GM18517 (cell line): ENCODE results near the gene LYPLA2.
A peak's percentile ranks its signal among the peaks of the same experiment; 100 is the strongest.
"Not testable (repeated sequence)": the region's sequence is repeated elsewhere in the genome, so short reads cannot be mapped to it uniquely, and the experiment has no call there.

ENCODE experiments used
- ATAC-seq: cut with Tn5 transposase; IDR thresholded peaks from one replicate; pipeline ENCODE4 v1.9.1; 2021; ENCODE audit warnings: mild to moderate bottlenecking, moderate library complexity; ENCODE audit not compliant: unreplicated experiment

LYPLA2 gene

DNA sequence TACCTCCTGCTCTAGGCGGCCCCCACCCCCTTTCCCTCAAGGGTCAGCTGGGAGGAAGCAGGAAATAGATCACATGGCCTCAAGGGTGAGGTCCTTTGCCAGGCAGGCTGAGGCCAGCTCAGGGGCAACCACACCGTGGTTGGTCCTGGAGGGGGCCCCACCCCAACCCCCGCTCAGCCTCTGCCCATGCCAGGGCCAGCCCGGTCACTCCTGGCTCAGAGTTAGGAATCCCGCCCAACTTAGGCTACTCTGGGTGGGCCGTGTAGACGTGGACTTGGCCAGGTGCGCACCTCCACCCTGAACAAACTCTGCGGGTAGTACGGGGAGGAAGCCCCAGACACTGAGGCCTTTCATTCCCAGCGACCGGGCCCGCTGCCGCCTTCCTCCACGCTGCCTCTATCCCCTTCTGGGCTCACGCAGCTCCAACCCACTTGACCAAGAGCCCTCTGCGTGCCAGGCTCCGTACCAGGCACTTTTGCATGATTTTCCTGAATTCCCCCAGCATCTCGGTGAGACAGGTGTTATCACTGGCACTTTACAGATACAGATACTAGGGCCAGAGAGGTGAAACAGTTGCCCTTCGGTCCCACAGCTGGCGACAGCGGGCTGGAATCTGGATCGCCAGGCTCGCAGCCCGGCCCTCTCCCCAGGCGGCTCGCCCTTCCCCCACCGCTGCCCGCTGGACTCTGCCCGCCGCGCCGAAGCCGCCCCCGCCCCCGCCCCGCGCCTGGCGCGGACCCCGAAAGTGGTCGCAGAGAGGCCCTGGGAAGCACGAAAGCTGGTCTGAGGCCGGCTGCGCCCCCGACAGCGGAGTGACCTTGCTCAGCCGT is 8.8 kb downstream of the LYPLA2 start:
- ATAC-seq: no peak

DNA sequence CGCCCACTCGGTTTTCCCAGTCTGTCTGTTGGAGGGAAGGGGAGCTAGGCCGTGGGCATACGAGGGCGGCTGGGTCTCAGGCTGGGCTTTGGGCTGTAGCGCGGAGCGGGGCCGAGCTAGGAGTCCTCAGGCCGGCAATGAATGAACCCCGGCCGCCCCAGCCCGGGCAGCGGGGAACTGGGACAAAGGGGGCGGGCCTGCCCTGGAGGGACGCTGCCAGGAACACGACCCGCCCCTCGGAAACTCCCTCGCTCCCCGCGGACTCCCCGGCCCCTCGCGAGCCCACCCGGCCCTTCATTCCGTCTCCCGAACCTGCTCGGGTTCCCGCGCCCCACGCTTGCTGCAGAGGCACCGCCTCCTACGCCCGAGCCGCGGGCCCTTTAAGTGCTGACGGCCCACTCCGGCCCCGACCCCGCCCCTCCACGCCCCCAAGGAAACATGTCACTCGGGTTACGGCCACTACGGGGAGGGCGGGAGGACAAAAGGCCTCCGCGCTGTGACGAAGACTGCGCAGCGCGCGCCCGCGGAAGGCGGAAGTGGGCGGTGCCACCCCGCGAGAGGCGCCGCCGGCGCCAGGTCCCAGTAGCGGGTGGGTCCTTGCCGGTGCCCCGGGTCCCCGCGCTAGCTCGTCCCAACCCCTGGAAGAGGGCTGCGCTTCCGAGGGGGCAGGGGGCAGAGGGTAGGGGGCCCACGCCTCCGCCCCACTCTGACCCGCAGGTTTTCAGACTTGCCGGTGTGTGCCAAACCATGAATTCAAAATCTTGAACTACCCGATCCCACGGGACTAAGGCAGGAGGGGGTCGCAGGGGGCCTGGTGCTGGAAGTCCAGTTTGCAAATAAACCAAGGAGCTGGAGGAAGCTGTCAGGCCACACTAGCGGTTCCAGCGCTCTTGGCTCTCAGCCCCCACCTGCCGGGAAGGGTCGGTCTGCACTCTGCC is 9.7 kb downstream of the LYPLA2 start, which contains the start of gene GALE:
TSS of gene GALE (minus strand) at position 355 of the 938 bp plus-strand sequence. CDS start 1,747 bp downstream, outside the sequence.
- peak; percentile 48 for ATAC-seq

DNA sequence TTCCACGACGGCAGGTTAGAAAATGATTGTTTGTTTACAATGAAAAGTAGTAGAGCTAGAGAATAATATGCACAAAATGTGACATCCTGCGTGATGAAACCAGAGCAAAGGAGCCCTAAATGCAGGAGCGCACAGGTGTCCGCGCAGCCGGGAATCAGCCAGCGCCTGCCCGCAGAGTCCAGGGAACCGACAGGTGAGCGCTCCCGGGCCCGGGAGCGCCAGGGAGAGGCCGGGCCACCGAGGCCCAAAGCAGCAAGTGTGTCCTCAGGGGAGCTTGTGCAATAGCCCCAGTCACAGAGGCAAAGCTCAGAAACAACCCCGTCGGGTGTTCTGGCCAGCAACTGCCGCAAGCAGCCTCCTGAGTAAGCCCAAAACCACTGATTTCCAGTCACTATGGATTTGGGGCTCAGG is 10.4 kb downstream of the LYPLA2 start:
- ATAC-seq: peak; percentile 4

DNA sequence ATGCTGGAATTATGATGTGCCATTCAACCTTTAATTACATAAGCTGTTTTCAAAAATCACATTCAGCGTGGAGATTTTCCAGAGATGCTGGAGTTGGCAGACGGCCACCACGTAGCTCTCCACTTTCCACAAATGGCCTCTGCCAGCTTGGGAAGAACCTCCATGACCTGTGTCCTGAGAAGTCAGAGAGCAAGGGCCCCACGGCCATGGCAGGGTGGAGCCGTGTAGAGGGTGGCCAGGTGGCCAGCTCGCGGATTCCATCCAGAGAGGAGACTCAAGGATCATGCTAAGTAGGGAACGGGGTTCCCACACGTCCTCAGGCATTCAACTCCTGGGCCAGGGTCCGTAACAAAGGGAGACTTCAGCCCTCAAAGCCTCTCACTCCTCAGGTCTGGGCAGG is 10.9 kb downstream of the LYPLA2 start:
- no peak for ATAC-seq

DNA sequence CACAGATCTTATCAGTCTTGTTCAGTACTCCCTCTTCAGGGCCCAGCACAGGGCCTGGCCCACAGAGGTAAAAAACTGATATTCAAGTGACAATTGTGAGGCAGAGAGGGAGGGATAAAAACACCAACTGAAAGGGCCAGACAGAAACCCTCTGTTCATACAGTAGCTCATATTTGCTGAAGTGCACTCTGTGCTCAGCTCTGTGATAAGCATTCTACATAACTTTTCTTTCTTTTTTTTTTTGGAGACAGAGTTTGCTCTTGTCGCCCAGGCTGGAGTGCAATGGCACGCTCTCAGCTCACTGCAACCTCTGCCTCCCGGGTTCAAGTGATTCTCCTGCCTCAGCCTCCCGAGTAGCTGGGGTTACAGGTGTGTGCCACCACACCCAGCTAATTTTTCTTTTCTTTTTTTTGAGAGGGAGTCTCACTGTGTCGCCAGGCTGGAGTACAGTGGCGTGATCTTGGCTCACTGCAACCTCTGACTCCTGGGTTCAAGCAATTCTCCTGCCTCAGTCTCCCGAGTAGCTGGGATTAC is 11.9 kb downstream of the LYPLA2 start:
- not testable (repeated sequence) for ATAC-seq

DNA sequence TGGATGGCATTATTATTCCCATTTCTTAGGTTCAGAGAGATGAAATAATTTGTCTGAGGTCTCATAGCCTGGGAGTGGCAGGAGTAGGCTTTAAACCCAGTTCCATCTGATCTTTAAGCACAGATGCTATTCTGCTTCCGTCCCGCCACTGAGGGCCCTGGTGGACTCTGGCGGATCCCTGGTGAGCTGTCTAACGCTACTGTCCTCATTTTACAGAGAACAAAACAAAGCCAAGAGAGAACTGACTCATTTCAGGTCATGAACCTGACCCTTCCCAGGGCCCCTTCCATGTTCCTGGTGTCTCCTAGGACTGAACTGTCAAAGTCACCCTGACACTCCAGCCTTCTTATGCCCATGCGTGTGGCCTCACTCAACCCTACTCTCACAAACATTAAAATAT is 12.7 kb downstream of the LYPLA2 start:
- ATAC-seq: no peak

DNA sequence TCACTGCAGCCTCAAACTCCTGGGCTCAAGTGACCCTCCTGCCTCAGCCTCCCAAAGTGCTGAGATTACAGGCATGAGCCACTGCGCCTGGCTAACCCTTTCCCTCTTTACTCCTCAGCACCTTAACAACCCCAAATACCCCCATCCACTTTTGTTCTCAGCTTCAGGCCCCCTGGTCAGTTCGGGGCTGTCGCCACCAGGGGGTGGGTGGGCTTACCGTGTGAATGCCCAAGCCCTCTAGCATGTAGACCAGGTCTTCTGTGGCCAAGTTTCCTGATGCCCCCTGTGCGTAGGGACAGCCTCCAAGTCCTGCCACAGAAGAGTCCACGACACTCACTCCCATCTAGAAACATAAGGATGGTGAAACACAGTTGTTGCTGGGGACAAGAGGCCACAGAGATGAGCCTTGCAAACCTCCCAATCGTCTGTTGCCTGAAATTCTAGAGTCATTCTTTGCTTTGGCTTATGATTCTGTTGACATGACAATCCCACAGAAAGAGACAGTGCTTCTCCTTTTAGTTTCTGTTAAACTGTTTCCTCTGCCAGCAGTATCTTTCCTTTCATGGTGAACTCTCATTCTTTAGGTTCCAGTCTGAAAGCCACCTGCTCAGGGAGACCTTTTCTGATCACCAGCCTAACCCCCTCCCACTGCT is 13.4 kb downstream of the LYPLA2 start:
- ATAC-seq: no peak

DNA sequence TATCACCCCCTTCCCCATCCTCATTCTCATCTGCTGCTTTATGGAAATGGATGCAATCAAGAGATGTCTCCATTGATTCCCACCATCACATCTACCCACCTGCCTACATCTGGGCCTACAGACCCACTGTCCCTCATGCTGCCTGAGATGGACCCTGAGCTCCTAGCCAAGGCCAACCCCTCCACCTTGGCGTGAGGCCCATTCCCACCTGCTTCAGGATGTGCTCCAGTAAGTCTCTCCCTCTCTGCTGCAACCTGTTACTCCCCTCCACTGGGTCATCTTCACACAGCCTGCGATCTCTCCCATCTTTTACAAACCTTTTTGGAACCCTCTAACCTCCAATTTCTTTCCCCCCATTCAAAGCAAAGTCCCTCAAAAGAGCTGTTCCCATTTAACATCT is 14.1 kb downstream of the LYPLA2 start:
- ATAC-seq: no peak

DNA sequence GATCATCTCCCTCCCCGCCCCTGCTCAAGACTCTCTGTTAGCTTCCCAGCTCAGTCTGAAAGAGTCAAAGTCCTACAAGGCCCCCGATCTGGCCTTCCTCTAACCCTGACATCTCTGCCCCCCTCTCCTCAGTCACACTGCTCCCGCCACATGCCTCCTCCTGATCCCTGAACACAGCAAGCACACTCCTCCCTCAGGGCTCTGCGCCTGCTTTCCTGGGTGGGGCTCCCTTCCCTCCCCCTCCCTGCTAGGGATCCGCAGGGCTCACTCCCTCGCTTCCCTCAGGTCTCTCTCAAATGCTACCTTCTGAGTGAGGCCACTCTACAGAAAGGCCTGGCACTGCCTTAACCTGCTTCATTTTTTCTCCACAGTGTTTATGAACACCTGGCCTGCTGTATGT is 15.3 kb downstream of the LYPLA2 start:
- ATAC-seq: no peak

DNA sequence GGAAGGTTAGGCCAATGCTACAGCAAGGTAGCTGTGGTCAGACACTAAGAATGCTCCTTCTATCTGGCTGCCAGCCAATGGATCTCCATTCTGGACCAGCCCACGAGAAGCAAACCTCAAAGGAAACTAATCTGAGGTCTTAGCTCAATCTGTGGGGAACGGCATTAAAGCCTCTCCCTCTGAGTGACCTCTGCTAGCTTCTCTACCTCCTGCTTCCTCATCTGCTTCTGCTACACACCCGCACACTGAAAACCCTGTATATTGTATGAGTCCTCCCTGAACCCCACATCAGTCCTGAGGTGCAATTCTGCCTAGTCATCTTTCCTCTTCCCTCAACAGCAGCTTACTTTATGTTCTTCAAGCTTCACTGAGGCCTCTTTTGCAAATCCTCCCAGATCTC is 16.5 kb downstream of the LYPLA2 start:
- no peak for ATAC-seq

DNA sequence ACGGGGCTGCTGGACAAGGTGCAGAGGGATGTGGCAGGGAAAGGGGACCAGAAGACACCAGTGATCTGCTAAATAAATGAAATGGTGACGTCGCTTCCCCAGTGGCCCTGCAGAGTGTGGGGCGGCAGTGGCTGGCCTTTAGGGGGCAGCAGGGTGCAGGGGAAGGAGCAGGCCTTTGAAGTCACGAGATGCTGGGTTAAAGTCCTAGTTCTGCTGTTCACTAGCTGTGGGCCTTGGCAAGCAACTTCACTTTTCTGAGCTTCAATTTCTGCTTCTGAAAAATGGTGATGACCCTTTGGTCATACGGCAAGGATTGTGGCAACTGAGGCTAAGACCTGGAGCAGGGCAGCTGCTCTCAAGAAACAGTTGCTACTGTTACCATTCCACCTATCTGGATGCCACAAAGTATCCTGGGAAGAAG is 18.8 kb downstream of the LYPLA2 start:
- ATAC-seq: peak; percentile 66

DNA sequence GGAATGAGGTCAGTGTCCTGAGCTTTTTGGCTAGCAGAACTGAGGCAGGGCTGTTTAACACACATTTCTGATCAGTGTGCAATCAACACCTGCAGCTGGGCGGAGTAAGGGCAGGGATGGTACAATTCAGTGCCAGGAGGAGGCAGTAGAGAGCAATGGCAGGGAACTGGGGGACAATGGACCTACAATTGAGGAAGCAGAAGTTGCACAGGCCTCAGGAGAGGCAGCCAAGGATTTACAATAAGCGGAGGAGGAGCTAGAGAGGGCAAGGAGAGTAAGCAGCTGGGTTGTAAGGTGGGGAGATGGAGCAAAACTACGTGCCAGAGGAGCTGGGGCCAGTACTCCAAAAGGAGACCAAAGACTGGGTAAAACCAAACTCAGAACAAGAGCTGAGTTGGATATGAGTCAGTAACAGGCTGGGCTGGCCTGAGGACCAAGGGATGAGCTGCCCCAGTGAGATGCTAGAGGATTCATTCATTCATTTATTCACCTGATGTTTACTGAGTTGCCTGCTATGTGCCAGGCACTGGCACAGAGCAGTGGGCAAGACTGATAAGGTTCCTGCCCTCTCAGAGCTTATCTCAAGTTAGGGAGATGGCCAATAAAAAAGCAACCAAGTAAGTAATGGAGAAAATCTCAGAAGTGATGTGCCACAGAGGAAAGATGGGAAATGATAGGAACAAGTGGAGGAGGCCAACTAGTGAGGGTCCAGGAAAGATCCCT is 20.0 kb downstream of the LYPLA2 start:
- ATAC-seq: no peak

DNA sequence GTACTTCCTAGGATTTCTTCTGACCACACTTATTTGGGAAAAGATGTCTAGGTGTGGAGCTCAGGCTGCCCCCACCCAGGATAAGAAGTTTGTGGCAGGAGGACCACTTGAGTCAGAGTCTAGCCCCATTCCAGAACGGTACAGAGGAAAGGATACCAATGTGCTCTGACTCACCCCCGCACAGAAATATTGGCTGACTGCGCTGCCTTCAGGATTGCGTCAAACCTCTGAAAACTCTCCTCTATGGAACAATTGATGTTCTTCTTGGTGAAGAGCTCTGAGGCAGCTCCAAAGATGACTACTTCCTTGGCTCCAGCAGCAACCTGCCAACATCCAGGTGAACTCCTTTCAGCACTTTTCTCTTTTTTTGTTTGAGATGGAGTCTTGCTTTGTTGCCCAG is 23.1 kb downstream of the LYPLA2 start:
- no peak for ATAC-seq

DNA sequence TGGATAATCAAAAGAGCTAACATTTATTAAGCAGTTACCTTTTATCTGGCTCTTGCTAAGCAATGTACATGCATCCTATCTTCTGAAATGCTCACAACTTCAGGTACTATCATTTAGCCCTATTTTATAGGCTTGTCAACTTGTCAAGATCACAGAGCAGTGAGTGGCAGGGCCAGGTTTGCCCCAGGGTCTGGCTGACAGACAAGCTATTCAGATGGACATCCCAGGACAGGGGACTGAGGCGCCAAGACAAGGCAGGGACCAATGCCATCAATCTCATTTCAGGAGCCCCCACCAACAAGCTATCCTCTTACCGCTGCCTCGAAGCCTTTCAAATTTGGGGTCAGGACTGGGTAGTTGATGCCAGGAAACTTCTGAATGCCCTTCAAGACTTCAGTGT is 25.4 kb downstream of the LYPLA2 start:
- ATAC-seq: no peak

DNA sequence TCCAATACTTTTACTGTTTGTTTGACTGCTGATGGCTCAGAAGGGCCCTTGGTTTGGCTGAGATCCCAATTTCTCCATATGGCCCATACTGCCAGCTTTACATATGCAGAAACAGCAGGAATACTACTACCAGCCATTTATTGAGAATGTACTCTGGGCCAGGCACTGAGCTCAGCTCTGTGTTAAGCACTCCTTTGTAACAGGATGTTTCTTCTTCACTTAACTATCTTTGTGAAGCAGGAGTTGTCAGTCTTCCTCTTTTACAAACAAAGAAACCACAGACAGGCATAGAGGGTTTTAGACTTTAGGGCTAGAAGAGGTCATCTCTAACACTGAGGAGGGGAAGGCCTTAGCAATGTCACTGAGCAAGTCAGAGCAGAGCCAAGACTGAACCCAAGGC is 26.0 kb downstream of the LYPLA2 start:
- no peak for ATAC-seq

DNA sequence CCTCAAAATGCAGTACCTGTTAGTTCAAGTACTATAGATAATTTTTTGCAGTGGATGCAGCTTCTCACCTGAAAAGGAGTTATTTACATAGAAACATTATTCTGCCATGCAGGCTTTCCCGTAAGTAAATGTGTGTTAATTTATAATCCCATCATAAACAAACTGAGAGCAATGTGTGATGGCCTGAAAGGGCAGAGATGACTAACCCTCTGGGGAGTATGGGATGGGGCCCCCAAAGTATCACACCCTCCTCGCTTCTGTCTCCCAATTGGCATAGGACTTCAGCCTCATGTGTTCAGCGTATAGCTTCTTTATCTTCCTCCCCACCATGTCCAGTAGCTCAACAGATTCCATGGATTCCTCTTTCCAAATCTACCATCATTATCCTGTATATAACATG is 26.7 kb downstream of the LYPLA2 start:
- no peak for ATAC-seq

DNA sequence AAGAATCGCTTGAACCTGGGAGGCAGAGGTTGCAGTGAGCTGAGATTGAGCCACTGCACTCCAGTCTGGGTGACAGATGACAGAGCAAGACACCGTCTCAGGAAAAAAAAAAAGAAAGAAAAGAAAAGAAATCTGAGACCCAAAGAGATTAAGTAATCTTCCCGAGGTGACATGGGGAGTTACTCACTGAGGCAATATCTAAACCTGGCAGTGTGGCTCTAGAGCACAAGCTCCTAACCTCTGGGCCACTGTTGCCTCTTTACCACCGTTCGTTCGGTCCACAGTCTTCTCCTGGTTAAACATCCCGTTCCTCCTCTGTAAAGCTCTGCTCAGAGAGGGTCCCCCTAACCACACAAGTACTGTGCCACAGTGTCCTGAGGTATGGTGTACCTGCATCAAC is 32.8 kb downstream of the LYPLA2 start:
- no peak for ATAC-seq

DNA sequence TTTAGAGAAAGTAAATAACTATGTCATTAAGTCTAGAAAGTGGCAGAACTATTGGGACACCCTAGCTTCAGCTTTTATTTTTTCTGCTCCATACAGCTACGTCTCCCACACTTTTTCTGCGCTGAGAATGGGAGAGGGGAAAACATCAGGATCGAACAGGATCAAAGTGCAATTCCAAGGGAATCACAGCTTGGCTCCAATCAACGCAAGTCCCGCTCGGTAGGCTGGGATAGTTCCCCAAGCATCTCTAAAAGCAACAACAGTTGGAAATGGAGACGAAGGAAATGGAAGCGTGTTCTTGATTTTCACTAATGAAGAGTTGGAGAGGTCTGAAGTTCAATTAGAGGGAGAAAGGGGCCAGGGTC is 33.7 kb downstream of the LYPLA2 start:
- ATAC-seq: no peak

DNA sequence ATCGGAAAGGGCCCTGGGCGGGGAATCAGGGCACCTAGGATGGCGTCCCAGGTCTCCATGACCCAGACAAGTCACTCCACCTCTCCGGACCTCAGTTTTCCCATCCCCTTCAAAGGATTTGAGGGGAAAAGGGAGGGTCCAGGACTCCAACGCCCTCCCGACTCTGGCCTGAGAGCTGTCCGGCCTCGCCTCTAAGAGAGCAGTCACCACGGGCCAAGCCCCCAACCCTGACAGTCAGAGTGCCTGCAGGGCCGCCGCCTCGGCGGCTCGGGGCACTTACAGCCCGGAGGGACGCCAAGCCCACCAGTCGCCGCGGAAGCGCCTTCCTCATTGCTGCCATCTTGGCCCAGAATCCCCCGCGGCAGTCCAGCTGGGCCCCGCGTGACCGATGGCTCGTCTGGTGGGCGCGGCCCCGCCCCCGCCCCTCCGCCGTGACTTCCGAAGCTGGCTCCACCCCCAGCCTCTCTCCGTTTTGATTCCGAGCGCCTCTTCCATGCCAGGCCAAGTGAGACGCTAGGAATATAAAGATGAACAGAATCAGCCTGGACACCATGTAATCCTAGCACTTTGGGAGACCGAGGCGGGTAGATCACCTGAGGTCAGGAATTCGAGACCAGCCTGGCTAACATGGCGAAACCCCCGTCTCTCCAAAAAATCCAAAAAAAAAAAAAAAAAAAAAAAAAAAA is 34.3 kb downstream of the LYPLA2 start, which contains the start of gene HMGCL:
TSS of gene HMGCL (minus strand) at position 354 of the 686 bp plus-strand sequence. CDS start at position 340, 14 bp downstream.
- ATAC-seq: peak; percentile 55
